Endothelial cell of umbilical vein (primary cell): ENCODE data around the gene SFTPD. TPM values are rescaled to one million over a fixed set of nuclear protein-coding genes. Genes with fewer than 3 reads are reported as not detected.

Experiments used
- BruUV-seq: library from RNA; stranded (reverse); fragments of 400-500 nt; replicated peaks from 2 replicates; lab custom pipeline; 2021; lab: Mats Ljungman, UMichigan
- CTCF ChIA-PET: fragments of 300-600, 350-600 bp; sonication (Branson Sonifier 250); formaldehyde crosslinking; loops from one replicate; lab custom pipeline; 2021; ENCODE audit warnings: antibody characterized with exemption, inconsistent platforms; lab: Charles Lee
- POLR2A ChIA-PET: fragments of 300-600, 350-600 bp; sonication (Branson Sonifier 250); formaldehyde crosslinking; loops from one replicate; lab custom pipeline; 2021; ENCODE audit warnings: antibody characterized with exemption, inconsistent platforms; lab: Charles Lee
- DNase-seq: peaks from one replicate; pipeline ENCODE4 v3.0.0-alpha.2; 2011; ENCODE audit warnings: low read depth, low spot score
- FAIRE-seq: peaks from 2 replicates; lab custom pipeline; 2011; peaks lifted over from hg19 to GRCh38; lab: Jason Lieb, UNC
- H2AFZ ChIP-seq: 2 replicates; pipeline ENCODE4 v1.6.0; 2012; ENCODE audit warnings: low read depth, low read length, control low read depth, inconsistent platforms
- H3K27ac ChIP-seq: 2 replicates; pipeline ENCODE4 v1.5.1; 2011; ENCODE audit warnings: low read depth, mild to moderate bottlenecking, control low read depth, low read length, moderate library complexity; ENCODE audit not compliant: insufficient read depth
- H3K27me3 ChIP-seq, 2 experiments: 2 replicates each; pipeline versions ENCODE4 v1.6.0 to v1.6.1; 2011; ENCODE audit warnings: low read length in 2 of 2, mixed read lengths in 1 of 2; ENCODE audit not compliant: control insufficient read depth in 2 of 2, insufficient read depth in 2 of 2
- H3K36me3 ChIP-seq, 2 experiments: 2 replicates in 1 of 2; 3 replicates in 1 of 2; pipeline ENCODE4 v1.5.1; 2011; ENCODE audit warnings: low read length in 2 of 2, mild to moderate bottlenecking in 1 of 2, moderate library complexity in 1 of 2; ENCODE audit not compliant: control insufficient read depth in 2 of 2, insufficient read depth in 2 of 2; ENCODE audit errors: extremely low read depth in 1 of 2
- H3K4me1 ChIP-seq: 3 replicates; pipeline ENCODE4 v1.5.1; 2011; ENCODE audit warnings: mild to moderate bottlenecking, low read length; ENCODE audit not compliant: control insufficient read depth, insufficient read depth; ENCODE audit errors: extremely low read depth
- H3K4me2 ChIP-seq: 2 replicates; pipeline ENCODE4 v1.6.1; 2011; ENCODE audit warnings: low read length, control low read depth, mixed read lengths; ENCODE audit not compliant: insufficient read depth
- H3K4me3 ChIP-seq, 3 experiments: fragments of 200-600 bp in 1 of 3; sonication (generic), shearing (Covaris generic) in 1 of 3; replicated peaks in 1 of 3; 2 replicates each; pipeline ENCODE4 v1.5.1; 2011 to 2016; ENCODE audit warnings: control low read depth in 3 of 3, low read length in 3 of 3, mild to moderate bottlenecking in 2 of 3, inconsistent platforms in 1 of 3, low read depth in 1 of 3, moderate library complexity in 1 of 3; ENCODE audit not compliant: insufficient read depth in 1 of 3
- H3K79me2 ChIP-seq: 2 replicates; pipeline ENCODE4 v1.6.0; 2012; ENCODE audit warnings: low read length, inconsistent platforms; ENCODE audit not compliant: control insufficient read depth, insufficient read depth
- H3K9ac ChIP-seq: replicated peaks from 2 replicates; pipeline ENCODE3; 2011; ENCODE audit warnings: low read length, control low read depth; ENCODE audit not compliant: insufficient read depth; ENCODE audit errors: extremely low read depth
- H3K9me1 ChIP-seq: replicated peaks from 3 replicates; pipeline ENCODE4 v1.6.0; 2011; ENCODE audit warnings: mild to moderate bottlenecking, low read length; ENCODE audit not compliant: control insufficient read depth, insufficient read depth; ENCODE audit errors: extremely low read depth
- H3K9me3 ChIP-seq: replicated peaks from 2 replicates; pipeline ENCODE4 v1.5.1; 2012; ENCODE audit warnings: low read length, inconsistent platforms; ENCODE audit not compliant: control insufficient read depth, insufficient read depth
- H4K20me1 ChIP-seq: replicated peaks from 2 replicates; pipeline ENCODE3; 2011; ENCODE audit warnings: mild to moderate bottlenecking, low read length; ENCODE audit not compliant: control insufficient read depth, insufficient read depth; ENCODE audit errors: extremely low read depth
- EZH2 ChIP-seq: IDR thresholded peaks from 2 replicates; pipeline ENCODE4 v1.6.1; 2012; ENCODE audit warnings: borderline replicate concordance, low read depth, mild to moderate bottlenecking, moderate library complexity, low read length, inconsistent platforms; ENCODE audit not compliant: severe bottlenecking
- FOS ChIP-seq: IDR thresholded peaks from 2 replicates; pipeline ENCODE4 v1.6.1; 2011; ENCODE audit warnings: mild to moderate bottlenecking, low read length, moderate library complexity, borderline replicate concordance; ENCODE audit not compliant: insufficient read depth
- GATA2 ChIP-seq: IDR thresholded peaks from 2 replicates; pipeline ENCODE4 v1.7.0; 2011; ENCODE audit warnings: low read depth, mild to moderate bottlenecking, moderate library complexity, mixed read lengths, low read length; ENCODE audit not compliant: insufficient read length, insufficient read depth
- JUN ChIP-seq: IDR thresholded peaks from 2 replicates; pipeline ENCODE4 v1.6.1; 2011; ENCODE audit warnings: borderline replicate concordance, low read depth; ENCODE audit not compliant: insufficient read length, insufficient read depth
- MAX ChIP-seq: IDR thresholded peaks from 2 replicates; pipeline ENCODE4 v1.6.1; 2011; ENCODE audit not compliant: insufficient read depth, insufficient read length
- MYC ChIP-seq: IDR thresholded peaks from one replicate; pipeline ENCODE4 v1.6.1; 2011; ENCODE audit warnings: mild to moderate bottlenecking, low read depth, low read length
- POLR2A ChIP-seq: IDR thresholded peaks from 2 replicates; pipeline ENCODE4 v1.6.1; 2012; ENCODE audit warnings: low read depth, mild to moderate bottlenecking, control low read depth, low read length
- POLR2AphosphoS5 ChIP-seq: IDR thresholded peaks from 2 replicates; pipeline ENCODE4 v1.6.1; 2012; ENCODE audit warnings: low read depth, mild to moderate bottlenecking, control low read depth, low read length, moderate library complexity; ENCODE audit not compliant: insufficient read depth
- dilution Hi-C: fragments of 300-500 bp; cut with MboI; formaldehyde crosslinking; loops from one replicate; pipeline ENCODE4 v1.15.0; 2019; ENCODE audit warnings: low sequenced_read_pairs; ENCODE audit not compliant: extremely low pct_ligation_motif_present
- intact Hi-C: fragments of 100-400 bp; cut with micrococcal nuclease; formaldehyde crosslinking; loops from one replicate; pipeline ENCODE4 v1.10.0; 2022
- polyA plus RNA-seq, 4 experiments: library from polyadenylated mRNA; depleted of rRNA in 3 of 4; stranded (reverse) in 3 of 4; unstranded in 1 of 4; fragments of >200 nt; gene quantifications; 2 replicates each; pipeline versions ENCODE4 v1.2.1 to v1.2.3, GENCODE V29; 2011 to 2012; ENCODE audit warnings: missing spikeins in 1 of 4
- total RNA-seq: library from RNA; stranded (reverse); gene quantifications from 2 replicates; pipeline ENCODE4 v1.2.3, GENCODE V29; 2021
- TF ChIP-seq, protein P1 (sequence below), 2 donors: IDR thresholded peaks; 1 replicate in 1 of 2; 2 replicates in 1 of 2; pipeline ENCODE4 v1.5.1; 2011; ENCODE audit warnings: low read length in 2 of 2, mild to moderate bottlenecking in 2 of 2, moderate library complexity in 2 of 2, control low read depth in 1 of 2, inconsistent platforms in 1 of 2, low read depth in 1 of 2; ENCODE audit not compliant: insufficient read depth in 1 of 2; ENCODE audit errors: extremely low read depth in 1 of 2

SFTPD gene
- total and polyA plus RNA-seq, 2 donors (not counting 3 experiments of a cell fraction or from before 2014, with no cell fraction given) = not detected

DNA sequence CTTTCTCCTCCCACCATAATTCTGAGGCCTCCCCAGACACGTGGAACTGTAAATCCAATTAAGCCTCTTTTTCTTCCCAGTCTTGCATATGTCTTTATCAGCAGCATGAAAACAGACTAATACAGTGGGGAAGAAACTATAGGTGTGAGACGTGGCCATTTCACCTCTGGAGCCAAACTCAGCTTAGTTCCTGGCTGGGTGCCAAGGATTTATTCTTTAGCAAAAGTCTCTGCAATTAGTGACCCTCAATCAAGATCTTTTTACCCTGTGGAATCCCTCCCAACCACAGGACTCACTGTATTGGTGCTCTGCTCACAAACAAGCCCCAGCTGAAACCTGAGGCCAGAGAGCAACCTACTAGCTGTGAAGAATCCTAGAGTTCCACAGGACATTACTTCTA, 28.1 kb upstream of the SFTPD start:
- CTCF ChIA-PET = no interaction called here
- Histone ChIP-seq H3K9me1 (no peaks in the 10 kb centered on the region), H3K4me2 (no peak overlapping the region), H3K79me2 (no peaks in the 10 kb centered on the region), H3K9me3 (no peaks in the 10 kb centered on the region), H3K4me3 (no peak overlapping the region), H2AFZ (no peak overlapping the region), H3K36me3 (no peaks in the 10 kb centered on the region), H3K9ac (no peak overlapping the region), H3K27me3 (peaks cover 21 to 22% of the 10 kb centered on the region in 2 experiments), H3K27ac (no peak overlapping the region), H4K20me1 (no peaks in the 10 kb centered on the region), H3K4me1 (no peaks in the 10 kb centered on the region)
- POLR2A ChIA-PET = no interaction called here
- TF ChIP-seq JUN = no peak
- BruUV-seq = no TSS peak
- FAIRE-seq (no peak), DNase-seq (no peak)
- dilution Hi-C loops (no loop called here), intact Hi-C loops (no loop called here)

GRCh38 chr10:79970062-79970461, 21.2 kb upstream of the SFTPD start:
- BruUV-seq = no TSS peak
- Histone ChIP-seq H3K9me1 (no peaks in the 10 kb centered on the region), H3K79me2 (no peaks in the 10 kb centered on the region), H3K4me1 (no peaks in the 10 kb centered on the region), H3K9ac (no peak overlapping the region), H2AFZ (no peak overlapping the region), H3K27ac (no peak overlapping the region), H3K27me3 (no peaks in the 10 kb centered on the region), H3K9me3 (no peaks in the 10 kb centered on the region), H3K36me3 (no peaks in the 10 kb centered on the region), H3K4me2 (no peak overlapping the region), H3K4me3 (no peak overlapping the region), H4K20me1 (no peaks in the 10 kb centered on the region)
- intact Hi-C loops = no loop called here
- TF ChIP-seq GATA2 (no peak), MYC (no peak), EZH2 (no peak), FOS (no peak), POLR2AphosphoS5 (no peak), MAX (no peak), POLR2A (no peak), JUN (no peak)
- TF ChIP-seq, protein P1, sequence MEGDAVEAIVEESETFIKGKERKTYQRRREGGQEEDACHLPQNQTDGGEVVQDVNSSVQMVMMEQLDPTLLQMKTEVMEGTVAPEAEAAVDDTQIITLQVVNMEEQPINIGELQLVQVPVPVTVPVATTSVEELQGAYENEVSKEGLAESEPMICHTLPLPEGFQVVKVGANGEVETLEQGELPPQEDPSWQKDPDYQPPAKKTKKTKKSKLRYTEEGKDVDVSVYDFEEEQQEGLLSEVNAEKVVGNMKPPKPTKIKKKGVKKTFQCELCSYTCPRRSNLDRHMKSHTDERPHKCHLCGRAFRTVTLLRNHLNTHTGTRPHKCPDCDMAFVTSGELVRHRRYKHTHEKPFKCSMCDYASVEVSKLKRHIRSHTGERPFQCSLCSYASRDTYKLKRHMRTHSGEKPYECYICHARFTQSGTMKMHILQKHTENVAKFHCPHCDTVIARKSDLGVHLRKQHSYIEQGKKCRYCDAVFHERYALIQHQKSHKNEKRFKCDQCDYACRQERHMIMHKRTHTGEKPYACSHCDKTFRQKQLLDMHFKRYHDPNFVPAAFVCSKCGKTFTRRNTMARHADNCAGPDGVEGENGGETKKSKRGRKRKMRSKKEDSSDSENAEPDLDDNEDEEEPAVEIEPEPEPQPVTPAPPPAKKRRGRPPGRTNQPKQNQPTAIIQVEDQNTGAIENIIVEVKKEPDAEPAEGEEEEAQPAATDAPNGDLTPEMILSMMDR (IDR thresholded peaks at IDR 0.05; ENCODE audit: extremely low read depth in 1 of 2, insufficient read depth in 1 of 2, low read depth in 1 of 2, low read length in 2 of 2) = no peak
- FAIRE-seq = no peak
- dilution Hi-C loops = no loop called here
- no peak for DNase-seq
- ChIA-PET POLR2A (no interaction called here), CTCF (interaction anchor here (1.0 kb wide), 1 partner anchor 136 kb away, joined by 3 read pairs; no protein-coding TSS in a partner anchor)
